Activated CD8-positive, alpha-beta memory T cell treated with anti-CD3 and anti-CD28 coated beads for 1 hour (primary cell): Measurements from ENCODE around the gene CALU.

Experiments used
- DNase-seq, 2 donors: peaks; one replicate each; pipeline ENCODE4 v3.0.0-alpha.2; 2020; ENCODE audit warnings: low read depth in 1 of 2; ENCODE audit errors: extremely low read depth in 1 of 2

CALU gene

GRCh38 chr7:128745706-128746105 is 6.5 kb downstream of the CALU start:
- DNase-seq: no peak

GRCh38 chr7:128747327-128748079 is 8.3 kb downstream of the CALU start:
- no peak for DNase-seq

GRCh38 chr7:128752251-128752650 is 13.1 kb downstream of the CALU start:
- no peak for DNase-seq

GRCh38 chr7:128755075-128755818 is 16.1 kb downstream of the CALU start:
- no peak for DNase-seq

- DNase-seq: no peak
Measured at GRCh38 chr7:128755819-128756476, 16.8 kb downstream of the CALU start.

- no peak for DNase-seq
Measured at GRCh38 chr7:128757203-128757602, 18.0 kb downstream of the CALU start.

GRCh38 chr7:128758553-128758952 is 19.4 kb downstream of the CALU start:
- DNase-seq: no peak

- no peak for DNase-seq
Measured at GRCh38 chr7:128759242-128759641, 20.1 kb downstream of the CALU start.

- no peak for DNase-seq
Measured at GRCh38 chr7:128763541-128763940, 24.4 kb downstream of the CALU start.

- DNase-seq: no peak
Measured at GRCh38 chr7:128767475-128768110, 28.4 kb downstream of the CALU start.

- DNase-seq: no peak
Measured at GRCh38 chr7:128770233-128770632, 31.1 kb downstream of the CALU start.

GRCh38 chr7:128773604-128774003 is 34.4 kb downstream of the CALU start:
- DNase-seq: no peak

- DNase-seq: no peak
Measured at GRCh38 chr7:128774029-128774689, 35.0 kb downstream of the CALU start.

- DNase-seq: no peak
Measured at GRCh38 chr7:128774921-128775320, 35.8 kb downstream of the CALU start.

GRCh38 chr7:128775744-128776474 is 36.8 kb downstream of the CALU start, which contains the start of gene OPN1SW:
TSS of gene OPN1SW (minus strand) at chr7:128775794. CDS start at chr7:128775781, 13 bp downstream.
- no peak for DNase-seq

GRCh38 chr7:128777156-128778123 is 38.3 kb downstream of the CALU start:
- DNase-seq: no peak

GRCh38 chr7:128778946-128779345 is 39.8 kb downstream of the CALU start:
- DNase-seq: no peak

GRCh38 chr7:128781126-128781525 is 42.0 kb downstream of the CALU start:
- DNase-seq: no peak

GRCh38 chr7:128781851-128782250 is 42.7 kb downstream of the CALU start:
- no peak for DNase-seq
